Left ventricle myocardium superior (tissue), 1 donor: ENCODE measurements around the gene ZNF430. TPM values are rescaled to one million over a fixed set of nuclear protein-coding genes. Genes with fewer than 3 reads are reported as not detected.
"Not testable (repeated sequence)": the region's sequence is repeated elsewhere in the genome, so short reads cannot be mapped to it uniquely, and the experiment has no call there.

Experiments used
- ATAC-seq: fragments of 200-7000 bp; cut with Tn5 transposase; one replicate; pipeline ENCODE4 v1.9.1; 2020; ENCODE audit warnings: mild to moderate bottlenecking, moderate library complexity
- DNase-seq: peaks from one replicate; pipeline ENCODE4 v3.0.0-alpha.2; 2020
- intact Hi-C: fragments of 100-400 bp; cut with micrococcal nuclease; formaldehyde crosslinking; loops from one replicate; pipeline ENCODE4 v1.11.0; 2022
- long read RNA-seq: library from polyadenylated mRNA; unstranded; transcript quantifications from one replicate; pipeline ENCODE4 v2.0.0, GENCODE V29; 2021
- total RNA-seq: library from RNA; stranded (reverse); fragmentation: NEBNext Ultra II Directional; extraction: Animal tissue kit (Norgen Biotek cat#: 25700); gene quantifications from one replicate; pipeline ENCODE4 v1.2.1, GENCODE V29; 2021
- donor health status: DM: no; HTN: yes; CAD: no; lungs with severe emphysema.

ZNF430 gene
- 3.3 TPM for total RNA-seq
- long read RNA-seq, partial matches to known transcripts, result 0 of 2 reads
- long read RNA-seq, other reads (novel, unspliced or antisense), result 1 of 2 reads

DNA sequence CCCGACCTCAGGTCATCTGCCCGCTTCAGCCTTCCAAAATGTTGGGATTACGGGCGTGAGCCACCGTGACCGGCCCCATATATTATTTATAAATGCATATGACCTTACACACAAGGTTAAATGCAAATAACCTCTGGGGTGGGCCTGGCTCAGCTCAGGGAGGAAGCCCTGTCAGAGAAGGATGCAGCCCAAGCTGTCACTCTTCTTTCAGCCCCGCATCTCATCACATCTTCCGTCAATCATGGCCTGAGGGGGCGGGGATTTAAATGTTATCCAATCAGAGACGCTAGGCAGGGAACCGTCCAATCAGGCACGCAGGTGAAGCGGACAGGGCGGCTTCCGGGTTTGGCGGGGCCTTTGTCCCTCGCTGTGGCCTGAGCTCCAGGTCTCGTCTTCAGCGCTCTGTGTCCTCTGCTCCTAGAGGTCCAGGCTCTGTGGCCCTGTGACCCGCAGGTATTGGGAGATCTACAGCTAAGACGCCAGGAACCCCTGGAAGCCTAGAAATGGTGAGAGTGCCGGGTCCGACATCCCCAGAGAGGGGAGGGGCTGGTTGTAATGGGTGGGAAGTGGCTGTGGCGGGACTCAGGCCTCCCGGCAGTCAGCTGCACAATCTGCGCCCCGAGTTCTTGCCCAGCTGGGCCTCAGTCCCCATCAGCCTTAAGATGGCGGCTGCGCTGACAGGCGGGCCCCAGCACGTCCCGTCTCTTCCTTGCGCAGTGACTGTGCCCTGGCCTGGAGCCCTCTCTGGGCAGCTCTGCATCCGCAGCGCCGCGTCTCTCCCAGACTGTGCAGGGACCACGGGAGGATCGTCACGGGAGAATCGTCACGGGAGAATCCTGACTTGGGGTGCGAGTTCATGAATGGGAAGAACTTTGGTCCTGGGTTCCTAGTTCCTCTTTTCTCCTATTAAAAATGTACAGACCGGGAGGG is at the start of gene ZNF430:
ZNF430 (plus strand) TSS at position 360 of the 930 bp plus-strand sequence; CDS start at position 504, 144 bp downstream.
- peak; percentile 100 for ATAC-seq
- intact Hi-C loops, result no loop called here
- peak; percentile 92 for DNase-seq

DNA sequence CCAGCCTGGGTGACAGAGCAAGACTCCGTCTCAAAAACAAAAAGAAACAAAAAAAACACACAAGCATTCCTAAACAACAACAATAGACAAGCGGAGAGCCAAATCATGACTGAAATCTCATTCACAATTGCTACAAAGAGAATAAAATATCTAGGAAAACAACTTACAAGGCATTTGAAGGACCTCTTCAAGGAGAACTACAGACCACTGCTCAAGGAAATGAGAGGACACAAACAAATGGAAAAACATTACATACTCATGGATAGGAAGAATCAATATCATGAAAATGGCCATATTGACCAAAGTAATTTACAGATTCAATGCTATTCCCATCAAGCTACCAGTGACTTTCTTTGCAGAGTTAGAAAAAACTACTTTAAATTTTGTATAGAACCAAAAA is 27.7 kb upstream of the ZNF430 start:
- ATAC-seq, intact Hi-C loops, DNase-seq: not testable (repeated sequence)

DNA sequence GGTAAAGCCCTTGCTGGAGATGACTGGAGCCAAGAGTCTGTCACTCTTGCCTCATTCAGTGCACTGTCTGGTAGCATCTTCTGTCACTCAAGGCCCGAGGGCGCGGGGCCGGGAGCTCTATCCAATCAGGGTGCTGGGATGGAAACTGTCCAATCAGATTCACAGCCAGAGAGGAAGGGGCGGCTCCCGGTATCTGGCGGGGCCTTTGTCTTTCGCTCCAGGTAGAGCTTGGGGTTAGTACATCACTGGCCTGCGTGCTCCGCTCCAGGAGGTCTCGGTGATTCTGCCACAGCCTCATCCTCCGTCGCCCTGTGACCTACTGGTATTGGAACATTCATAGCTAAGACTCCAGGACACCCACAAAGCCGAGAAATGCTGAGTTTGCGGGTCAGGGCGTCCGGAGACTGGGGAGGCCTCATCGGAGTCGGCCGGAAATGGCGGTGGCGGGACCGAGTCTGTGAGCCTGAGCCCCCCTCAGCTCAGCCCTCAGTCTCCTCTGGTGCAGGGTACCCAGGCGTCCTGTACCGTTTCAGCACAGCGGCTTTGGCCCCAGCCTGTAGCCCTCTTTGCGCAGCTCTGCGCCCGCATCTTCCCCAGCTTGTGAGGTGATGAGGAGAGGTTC is 20.6 kb upstream of the ZNF430 start:
- peak; percentile 100 for ATAC-seq
- intact Hi-C loops, result no loop called here
- peak; percentile 89 for DNase-seq

DNA sequence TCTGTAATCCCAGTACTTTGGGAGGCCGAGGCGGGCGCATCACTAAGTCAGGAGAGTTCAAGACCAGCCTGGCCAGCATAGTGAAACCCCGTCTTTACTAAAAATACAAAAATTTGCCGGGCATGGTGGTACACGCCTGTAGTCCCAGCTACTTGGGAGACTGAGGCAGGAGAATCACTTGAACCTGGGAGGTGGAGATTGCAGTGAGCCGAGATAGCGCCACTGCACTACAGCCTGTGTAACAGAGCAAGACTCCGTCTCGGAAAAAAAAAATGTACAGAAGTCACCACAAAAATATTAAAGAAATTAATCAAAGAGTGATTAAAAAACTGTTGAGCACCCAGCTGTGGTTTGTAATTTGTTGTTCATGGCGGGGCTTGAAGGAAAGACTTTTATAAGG is 781 bp downstream of the ZNF430 start:
- DNase-seq, intact Hi-C loops: not testable (repeated sequence)
- peak; percentile 2 for ATAC-seq

DNA sequence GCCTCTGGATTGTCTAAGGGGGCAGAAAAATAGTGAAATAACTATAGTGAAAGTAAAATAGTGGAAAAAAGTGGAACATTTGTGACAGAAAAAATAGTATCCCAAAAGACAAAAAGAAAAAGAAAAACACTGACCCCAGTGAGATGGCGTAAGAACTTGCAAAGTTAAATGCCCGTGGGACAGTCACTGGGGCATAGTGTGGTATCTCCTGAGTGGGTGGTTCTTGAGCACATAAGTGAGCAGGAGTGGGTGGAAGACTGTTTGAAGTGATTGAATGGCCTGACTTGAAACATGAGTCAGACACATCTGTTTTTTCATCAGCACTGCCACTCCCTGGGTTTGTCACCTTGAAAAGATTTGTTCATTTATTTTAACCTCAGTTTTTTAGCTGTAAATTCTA is 2.5 kb downstream of the ZNF430 start:
- intact Hi-C loops, result no loop called here
- ATAC-seq, result no peak
- DNase-seq, result no peak

DNA sequence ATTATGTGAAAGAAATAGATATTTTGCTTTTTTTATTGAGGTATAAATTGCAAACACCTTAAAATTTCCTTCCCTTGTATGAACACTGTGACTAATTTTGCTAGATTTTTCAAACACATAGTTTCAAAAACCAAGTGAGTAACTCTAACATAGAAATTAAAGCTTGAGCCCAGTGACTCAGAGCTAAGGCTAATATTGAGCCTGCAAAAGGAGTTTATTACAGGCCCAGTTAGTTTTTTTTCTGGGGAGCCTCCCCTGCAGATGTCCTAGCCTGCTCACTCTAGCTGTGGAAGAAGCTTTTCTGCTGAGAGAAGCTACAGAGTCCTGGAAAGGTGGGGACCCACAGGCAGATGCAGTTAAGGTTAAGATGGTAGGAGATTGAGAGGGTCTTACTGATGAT is 3.4 kb downstream of the ZNF430 start:
- no peak for DNase-seq
- intact Hi-C loops, result no loop called here
- ATAC-seq, result no peak

DNA sequence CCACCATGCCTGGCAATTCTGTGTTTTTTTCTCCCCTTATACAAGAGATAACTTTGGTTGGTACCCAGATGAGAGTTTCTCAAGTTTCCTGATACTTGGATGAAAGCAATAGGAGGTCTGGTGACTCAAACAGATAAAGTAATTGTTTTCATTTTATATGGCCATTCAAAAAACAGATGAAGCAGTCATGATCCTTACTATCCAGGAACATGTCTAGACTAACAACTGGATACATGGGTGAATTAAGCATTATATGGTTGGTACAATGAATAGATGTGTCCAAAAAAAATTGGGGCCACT is 8.5 kb downstream of the ZNF430 start:
- no peak for ATAC-seq
- intact Hi-C loops, result no loop called here
- no peak for DNase-seq

DNA sequence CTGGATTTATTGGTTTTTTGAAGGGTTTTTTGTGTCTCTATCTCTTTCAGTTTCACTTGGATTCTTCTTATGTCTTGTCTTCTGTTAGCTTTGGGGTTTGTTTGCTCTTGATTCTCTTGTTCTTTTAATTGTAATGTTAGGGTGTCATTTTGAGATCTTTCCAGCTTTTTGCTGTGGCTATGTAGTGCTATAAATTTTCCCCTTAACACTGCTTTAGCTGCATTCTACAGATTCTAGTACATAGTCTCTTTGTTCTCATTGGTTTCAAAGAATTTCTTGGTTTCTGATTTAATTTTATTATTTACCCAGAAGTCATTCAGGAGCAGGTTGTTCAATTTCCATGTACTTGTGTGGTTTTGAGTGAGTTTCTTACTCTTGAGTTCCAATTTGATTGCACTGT is 24.6 kb downstream of the ZNF430 start:
- ATAC-seq (no peak), DNase-seq (no peak)
- intact Hi-C loops, result no loop called here

DNA sequence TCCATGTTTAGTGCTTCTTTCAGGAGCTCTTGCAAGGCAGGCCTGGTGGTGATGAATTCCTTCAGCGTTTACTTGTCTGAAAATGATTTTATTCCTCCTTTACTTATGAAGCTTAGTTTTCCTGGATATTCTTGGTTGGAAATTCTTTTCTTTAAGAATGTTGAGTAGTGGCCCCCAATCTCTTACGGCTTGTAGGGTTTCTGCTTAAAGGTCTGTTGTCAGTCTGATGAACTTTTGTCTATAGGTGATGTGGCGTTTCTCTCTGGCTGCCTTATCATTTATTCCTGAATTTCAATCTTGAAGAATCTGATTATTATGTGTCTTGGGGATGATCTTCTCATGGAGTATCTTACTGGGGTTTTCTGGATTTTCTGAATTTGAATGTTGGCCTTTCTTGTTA is 26.0 kb downstream of the ZNF430 start:
- intact Hi-C loops, result no loop called here
- no peak for DNase-seq
- ATAC-seq, result no peak

DNA sequence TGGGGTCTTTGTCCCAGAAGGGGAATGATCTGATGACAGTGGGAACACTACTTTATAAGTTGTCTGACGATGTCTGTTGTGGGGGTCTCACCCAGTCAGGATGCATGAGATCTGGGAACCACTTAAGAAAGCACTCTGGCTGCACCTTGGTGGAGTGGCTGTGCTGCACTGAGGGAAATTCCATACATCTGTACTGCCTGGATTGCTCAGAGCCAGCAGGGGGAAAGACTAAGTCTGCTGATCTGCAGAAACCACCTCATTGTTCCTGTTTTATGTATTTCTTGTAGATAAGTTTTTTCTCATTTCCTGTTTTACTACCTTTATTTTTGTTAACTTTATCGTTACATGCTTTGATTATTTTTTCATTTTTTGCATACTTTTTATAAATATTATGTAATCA is 27.3 kb downstream of the ZNF430 start:
- intact Hi-C loops, result no loop called here
- no peak for ATAC-seq
- DNase-seq, result no peak

DNA sequence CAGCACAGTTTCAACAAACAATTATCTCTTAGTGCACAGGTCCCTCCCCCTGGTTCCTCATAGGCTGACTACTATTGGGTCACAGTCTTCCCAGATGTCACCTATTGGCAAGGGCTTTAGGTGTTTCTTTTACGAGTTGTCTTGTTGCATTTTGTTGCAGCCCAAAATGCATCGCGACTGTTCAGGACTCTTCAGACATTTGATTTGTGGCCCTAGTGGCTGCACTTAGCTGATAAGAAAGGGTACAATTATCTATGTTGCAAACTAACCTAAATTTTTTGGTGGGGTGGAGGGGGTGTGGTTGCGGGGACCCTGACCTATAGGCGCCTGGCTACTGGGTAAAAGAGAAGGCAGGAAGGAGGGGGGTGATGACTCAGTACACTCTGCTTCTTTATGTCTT is 32.4 kb downstream of the ZNF430 start:
- DNase-seq (no peak), ATAC-seq (no peak)
- intact Hi-C loops, result no loop called here

DNA sequence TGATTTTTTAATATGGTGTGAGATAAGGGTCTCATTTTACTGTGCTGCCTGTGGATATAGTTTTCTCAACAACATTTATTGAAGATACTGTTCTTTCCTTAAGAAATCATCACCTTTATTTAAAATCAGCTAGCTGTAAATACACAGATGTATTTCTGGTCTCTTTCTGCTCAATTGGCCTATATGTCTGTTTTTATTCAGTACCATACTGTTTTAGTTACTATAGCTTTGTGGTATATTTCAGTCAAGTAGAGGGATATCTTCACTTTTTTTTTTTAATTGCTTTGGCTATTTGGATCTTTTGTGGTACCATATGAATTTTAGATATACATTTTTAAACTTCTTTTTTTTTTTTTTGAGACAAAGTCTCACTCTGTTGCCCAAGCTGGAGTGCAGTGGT is 44.9 kb downstream of the ZNF430 start:
- intact Hi-C loops, result no loop called here
- ATAC-seq (no peak), DNase-seq (no peak)

DNA sequence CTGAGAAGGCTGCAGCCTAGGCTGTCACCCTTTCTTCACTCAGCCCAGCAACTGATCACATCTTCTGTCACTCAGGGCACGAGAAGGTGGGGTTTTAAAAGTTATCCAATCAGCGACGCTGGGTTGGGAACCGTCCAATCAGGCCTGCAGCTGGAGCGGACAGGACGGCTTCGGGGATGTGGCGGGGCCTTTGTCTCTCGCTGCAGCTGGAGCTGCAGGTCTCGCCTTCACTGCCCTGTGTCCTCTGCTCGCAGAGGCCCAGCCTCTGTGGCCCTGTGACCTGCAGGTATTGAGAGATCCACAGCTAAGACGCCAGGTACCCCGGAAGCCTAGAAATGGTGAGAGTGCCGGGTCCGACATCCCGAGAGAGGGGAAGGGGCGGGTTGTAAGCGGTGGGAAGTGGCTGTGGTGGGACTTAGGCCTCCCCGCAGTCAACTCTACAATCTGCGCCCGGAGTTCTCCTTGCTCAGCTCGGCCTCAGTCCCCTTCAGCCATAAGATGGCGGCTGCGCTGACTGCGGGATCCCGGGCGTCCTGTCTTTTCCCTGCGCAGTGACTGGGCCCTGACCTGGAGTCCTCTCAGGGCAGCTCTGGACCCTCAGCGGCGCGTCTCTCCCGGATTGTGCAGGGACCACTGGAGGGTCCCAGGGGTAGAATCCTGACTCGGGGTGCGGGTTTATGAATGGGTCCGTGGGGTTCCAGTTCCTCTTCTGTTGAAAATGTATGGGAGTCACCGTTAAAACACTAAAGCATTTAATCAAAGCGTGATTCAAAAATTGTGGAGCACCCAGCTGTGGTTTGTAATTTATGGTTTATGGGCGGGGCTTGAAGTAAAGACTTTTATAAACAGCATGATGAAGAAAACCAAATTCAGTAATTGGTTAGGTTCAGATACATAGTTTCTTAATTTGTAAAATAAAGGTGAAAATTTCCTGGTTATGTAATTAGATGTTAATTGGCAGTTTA is 61.8 kb downstream of the ZNF430 start, which contains the start of gene ZNF714:
ZNF714 (plus strand) TSS at position 193 of the 965 bp plus-strand sequence. CDS start 16,066 bp downstream, outside the sequence.
- ATAC-seq (peak; percentile 100), DNase-seq (peak; percentile 85)
- intact Hi-C loops, result no loop called here

DNA sequence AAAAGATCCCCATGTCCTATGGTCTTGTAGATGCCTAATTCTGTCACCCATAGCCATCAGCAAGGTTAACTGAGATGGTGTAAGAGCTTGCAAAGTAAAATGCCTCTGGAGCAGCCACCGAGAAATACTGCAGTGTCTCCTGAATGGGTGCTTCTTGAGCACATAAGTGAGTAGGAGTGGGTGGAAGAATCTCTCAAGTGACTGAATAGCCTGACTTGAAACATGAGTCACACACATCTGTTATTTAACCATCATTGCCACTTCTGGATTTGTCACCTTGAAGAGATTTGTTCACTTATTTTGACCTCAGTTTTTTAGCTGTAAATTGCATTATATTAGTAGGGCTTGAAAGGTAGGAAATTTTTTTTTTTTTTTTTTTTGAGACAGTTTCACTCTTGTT is 63.9 kb downstream of the ZNF430 start:
- no peak for ATAC-seq
- no peak for DNase-seq
- intact Hi-C loops, result no loop called here

DNA sequence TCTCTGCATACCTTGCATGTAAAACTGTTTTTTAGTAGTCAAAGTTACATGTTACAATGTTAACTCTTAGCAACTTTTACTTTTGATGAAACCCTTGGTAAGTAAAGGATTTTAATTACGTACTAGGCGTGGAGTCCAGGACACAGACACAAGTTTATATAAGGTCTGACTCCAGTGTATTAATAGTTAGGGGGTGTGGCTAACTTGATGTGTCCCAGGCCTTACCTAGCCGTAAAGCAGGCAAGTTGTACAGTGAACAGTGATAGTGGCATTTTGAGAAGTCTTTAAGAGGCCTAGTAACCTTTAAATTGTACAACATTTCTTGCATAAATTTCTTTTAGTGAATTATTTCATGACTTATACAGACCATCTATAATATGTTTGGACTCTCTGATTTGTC is 67.4 kb downstream of the ZNF430 start:
- intact Hi-C loops, result no loop called here
- ATAC-seq (peak; percentile 86), DNase-seq (no peak)

DNA sequence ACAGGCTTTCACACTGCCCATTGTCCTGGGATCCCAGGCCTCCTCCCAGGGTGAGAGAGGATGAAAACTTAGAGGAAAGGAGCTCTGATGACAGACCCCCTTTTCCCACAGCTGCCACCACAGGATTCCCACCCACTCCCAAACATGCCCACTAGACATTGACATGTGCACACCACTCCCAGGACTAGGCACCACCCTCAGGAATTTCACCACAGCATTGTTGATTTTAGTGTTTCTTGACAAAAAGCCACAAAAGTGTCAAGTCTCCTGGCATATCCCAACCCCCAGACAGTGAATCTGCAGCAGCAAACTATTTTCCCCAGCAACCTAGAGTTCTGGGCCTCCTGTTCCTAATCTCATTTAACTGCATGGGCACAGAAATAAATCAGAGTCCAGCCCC is 71.7 kb downstream of the ZNF430 start:
- intact Hi-C loops, result no loop called here
- DNase-seq (no peak), ATAC-seq (no peak)

DNA sequence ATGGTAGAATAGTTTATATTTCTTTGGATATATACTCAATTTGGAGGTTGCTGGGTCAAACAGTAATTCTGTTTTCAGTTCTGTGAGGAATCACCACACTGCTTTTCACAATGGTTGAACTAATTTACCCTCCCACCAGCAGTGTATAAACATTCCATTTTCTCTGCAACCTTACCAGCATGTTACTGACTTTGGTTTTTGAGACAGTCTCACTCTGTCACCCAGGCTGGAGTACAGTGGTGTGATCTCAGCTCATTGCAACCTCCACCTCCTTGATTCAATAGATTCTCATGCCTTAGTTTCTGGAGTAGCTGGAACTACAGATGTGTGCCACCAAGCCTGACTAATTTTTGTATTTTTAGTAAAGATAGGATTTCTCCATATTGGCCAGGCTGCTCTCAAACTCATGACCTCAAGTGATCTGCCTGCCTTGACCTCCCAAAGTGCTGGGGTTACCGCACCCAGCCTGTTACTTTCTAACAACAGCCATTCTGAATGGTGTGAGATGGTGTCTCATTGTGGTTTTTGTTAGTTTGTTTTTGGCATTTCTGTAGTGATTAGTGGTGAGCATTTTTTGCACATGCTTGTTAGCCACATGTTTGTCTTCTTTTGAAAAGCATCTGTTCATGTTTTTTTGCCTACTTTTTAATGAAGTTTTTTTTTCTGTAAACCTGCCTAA is 74.0 kb downstream of the ZNF430 start:
- intact Hi-C loops, result no loop called here
- ATAC-seq (no peak), DNase-seq (no peak)

DNA sequence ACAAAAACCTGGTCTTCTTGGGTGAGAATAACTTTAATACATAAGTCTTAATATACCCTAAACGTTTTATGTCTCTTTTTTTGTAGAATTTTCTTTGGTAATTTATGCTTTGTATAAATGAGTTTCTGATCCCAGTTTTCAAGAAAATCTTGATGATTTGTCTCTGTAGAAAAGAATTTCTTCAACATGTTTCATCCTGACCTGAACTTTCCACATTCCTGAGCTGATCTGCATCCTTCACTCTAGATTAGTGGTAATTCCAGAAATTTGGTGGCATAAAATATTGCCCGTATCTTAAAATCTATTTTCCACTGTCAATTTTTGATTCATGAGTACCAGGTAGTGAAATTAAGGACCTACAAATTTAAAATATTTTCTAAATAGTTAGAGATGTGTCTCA is 77.8 kb downstream of the ZNF430 start:
- ATAC-seq (no peak), DNase-seq (no peak)
- intact Hi-C loops, result no loop called here
